ENCODE measurements around the gene GJA5.

GJA5 gene

DNA sequence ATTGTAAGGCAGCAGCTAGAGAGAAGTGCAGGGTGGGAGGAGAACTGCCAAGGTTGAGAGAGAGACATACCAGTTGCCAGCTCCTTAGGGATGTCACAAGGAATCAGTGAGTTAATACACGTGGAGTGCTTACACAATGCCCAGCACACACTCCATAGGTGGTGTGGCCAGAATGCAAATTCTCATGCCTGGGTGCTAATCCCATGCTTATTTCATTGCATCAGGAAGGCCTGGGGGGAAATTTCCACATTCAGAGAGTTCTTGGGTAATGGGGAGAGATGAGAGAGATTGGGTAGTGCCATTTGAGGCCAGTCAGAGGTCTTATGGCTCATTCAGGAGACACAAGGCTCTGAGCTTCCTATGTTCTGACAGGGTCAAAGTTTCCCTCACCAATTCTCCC lies 38.7 kb downstream of the GJA5 start:
- Histone ChIP-seq H3F3A (ENCODE audit: insufficient read depth) (no peaks in the 10 kb centered on the region), H3K27ac (ENCODE audit: low read depth, low read length) (no peak overlapping the region), H3K9me2 (replicated peaks; ENCODE audit: insufficient read depth, low read length) (no peaks in the 10 kb centered on the region), H2AFZ (ENCODE audit: low read depth, low read length, severe bottlenecking) (no peak overlapping the region), H3K4me2 (ENCODE audit: low read depth, low read length, poor library complexity, severe bottlenecking) (no peak overlapping the region), H3K9me3 (ENCODE audit: insufficient read depth, low read length) (peaks cover 17% of the 10 kb centered on the region; the same call in 1 of the 2 replicates), H4K20me1 (ENCODE audit: low read depth, low read length) (no peaks in the 10 kb centered on the region), H3K79me2 (ENCODE audit: insufficient read depth, low read length) (no peaks in the 10 kb centered on the region), H3K4me3 (ENCODE audit: insufficient read depth, low read length, poor library complexity, severe bottlenecking) (no peak overlapping the region), H3K27me3 (ENCODE audit: low read length) (no peaks in the 10 kb centered on the region), H3K9ac (ENCODE audit: low read length) (no peak overlapping the region), H3K36me3 (ENCODE audit: low read length) (no peaks in the 10 kb centered on the region)
- TF ChIP-seq, protein P1, sequence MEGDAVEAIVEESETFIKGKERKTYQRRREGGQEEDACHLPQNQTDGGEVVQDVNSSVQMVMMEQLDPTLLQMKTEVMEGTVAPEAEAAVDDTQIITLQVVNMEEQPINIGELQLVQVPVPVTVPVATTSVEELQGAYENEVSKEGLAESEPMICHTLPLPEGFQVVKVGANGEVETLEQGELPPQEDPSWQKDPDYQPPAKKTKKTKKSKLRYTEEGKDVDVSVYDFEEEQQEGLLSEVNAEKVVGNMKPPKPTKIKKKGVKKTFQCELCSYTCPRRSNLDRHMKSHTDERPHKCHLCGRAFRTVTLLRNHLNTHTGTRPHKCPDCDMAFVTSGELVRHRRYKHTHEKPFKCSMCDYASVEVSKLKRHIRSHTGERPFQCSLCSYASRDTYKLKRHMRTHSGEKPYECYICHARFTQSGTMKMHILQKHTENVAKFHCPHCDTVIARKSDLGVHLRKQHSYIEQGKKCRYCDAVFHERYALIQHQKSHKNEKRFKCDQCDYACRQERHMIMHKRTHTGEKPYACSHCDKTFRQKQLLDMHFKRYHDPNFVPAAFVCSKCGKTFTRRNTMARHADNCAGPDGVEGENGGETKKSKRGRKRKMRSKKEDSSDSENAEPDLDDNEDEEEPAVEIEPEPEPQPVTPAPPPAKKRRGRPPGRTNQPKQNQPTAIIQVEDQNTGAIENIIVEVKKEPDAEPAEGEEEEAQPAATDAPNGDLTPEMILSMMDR (IDR thresholded peaks at IDR 0.05; ENCODE audit: insufficient read depth, low read length, poor library complexity, severe bottlenecking) = no peak
- TF ChIP-seq EZH2phosphoT487 (conservative IDR thresholded peaks at IDR 0.05; ENCODE audit: low read length) = no peak

DNA sequence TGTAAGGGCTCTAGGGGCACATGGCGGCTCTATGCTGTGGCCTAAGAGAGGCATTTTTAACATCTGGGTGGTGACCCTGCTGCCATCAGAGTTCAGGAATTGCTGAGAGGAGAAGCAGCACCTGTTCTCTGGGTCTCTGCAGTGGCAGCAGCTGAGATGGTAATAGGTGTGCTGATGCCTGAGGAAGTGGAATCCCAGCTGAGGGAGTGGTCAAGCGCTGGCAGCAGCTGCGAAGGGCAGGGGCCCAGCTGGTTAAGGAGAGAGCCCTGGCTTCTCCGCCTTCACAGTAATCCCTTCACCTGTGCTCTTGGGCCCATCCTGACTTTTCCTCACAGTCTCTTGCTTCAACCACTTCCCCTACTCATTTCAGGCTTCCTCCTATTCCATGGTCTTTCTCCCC lies 39.8 kb downstream of the GJA5 start:
- H3K9ac ChIP-seq (ENCODE audit: low read length) = no peak overlapping the region
- H3K27me3 ChIP-seq (ENCODE audit: low read length) = no peaks in the 10 kb centered on the region
- no peaks in the 10 kb centered on the region for H3F3A ChIP-seq (ENCODE audit: insufficient read depth)
- H3K9me2 ChIP-seq (replicated peaks; ENCODE audit: insufficient read depth, low read length) = no peaks in the 10 kb centered on the region
- no peak overlapping the region for H3K27ac ChIP-seq (ENCODE audit: low read depth, low read length)
- peaks cover 17% of the 10 kb centered on the region; the same call in 1 of the 2 replicates for H3K9me3 ChIP-seq (ENCODE audit: insufficient read depth, low read length)
- H4K20me1 ChIP-seq (ENCODE audit: low read depth, low read length) = no peaks in the 10 kb centered on the region
- no peaks in the 10 kb centered on the region for H3K36me3 ChIP-seq (ENCODE audit: low read length)
- H3K4me3 ChIP-seq (ENCODE audit: insufficient read depth, low read length, poor library complexity, severe bottlenecking) = no peak overlapping the region
- H3K4me2 ChIP-seq (ENCODE audit: low read depth, low read length, poor library complexity, severe bottlenecking) = no peak overlapping the region
- no peak overlapping the region for H2AFZ ChIP-seq (ENCODE audit: low read depth, low read length, severe bottlenecking)
- no peaks in the 10 kb centered on the region for H3K79me2 ChIP-seq (ENCODE audit: insufficient read depth, low read length)
- TF ChIP-seq EZH2phosphoT487 (conservative IDR thresholded peaks at IDR 0.05; ENCODE audit: low read length) = no peak
- TF ChIP-seq, protein P1 (IDR thresholded peaks at IDR 0.05; ENCODE audit: insufficient read depth, low read length, poor library complexity, severe bottlenecking) = no peak

DNA sequence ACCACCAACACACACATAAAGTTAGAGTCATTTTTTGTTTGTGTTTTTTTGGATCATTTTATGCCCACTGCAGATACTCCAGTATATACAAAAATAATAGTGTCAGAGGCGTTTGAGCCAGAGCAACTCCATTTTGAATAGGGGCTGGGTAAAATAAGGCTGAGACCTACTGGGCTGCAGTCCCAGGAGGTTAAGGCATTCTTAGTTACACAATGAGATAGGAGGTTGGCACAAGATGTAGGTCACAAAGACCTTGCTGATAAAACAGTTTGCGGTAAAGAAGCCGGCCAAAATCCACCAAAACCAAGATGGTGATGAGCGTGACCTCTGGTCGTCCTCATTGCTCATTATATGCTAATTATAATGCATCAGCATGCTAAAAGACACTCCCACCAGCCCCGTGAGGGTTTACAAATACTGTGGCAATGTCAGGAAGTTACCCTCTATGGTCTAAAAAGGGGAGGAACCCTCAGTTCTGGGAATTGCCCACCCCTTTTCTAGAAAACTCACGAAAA lies 40.6 kb downstream of the GJA5 start:
- Histone ChIP-seq H4K20me1 (ENCODE audit: low read depth, low read length) (no peaks in the 10 kb centered on the region), H3K4me2 (ENCODE audit: low read depth, low read length, poor library complexity, severe bottlenecking) (no peak overlapping the region), H2AFZ (ENCODE audit: low read depth, low read length, severe bottlenecking) (no peak overlapping the region), H3K4me3 (ENCODE audit: insufficient read depth, low read length, poor library complexity, severe bottlenecking) (no peak overlapping the region), H3K9me3 (ENCODE audit: insufficient read depth, low read length) (peaks cover 17% of the 10 kb centered on the region; the same call in 1 of the 2 replicates), H3K9me2 (replicated peaks; ENCODE audit: insufficient read depth, low read length) (no peaks in the 10 kb centered on the region), H3K27ac (ENCODE audit: low read depth, low read length) (no peak overlapping the region), H3K36me3 (ENCODE audit: low read length) (no peaks in the 10 kb centered on the region), H3K79me2 (ENCODE audit: insufficient read depth, low read length) (no peaks in the 10 kb centered on the region), H3K27me3 (ENCODE audit: low read length) (no peaks in the 10 kb centered on the region), H3K9ac (ENCODE audit: low read length) (no peak overlapping the region), H3F3A (ENCODE audit: insufficient read depth) (no peaks in the 10 kb centered on the region)
- no peak for TF ChIP-seq EZH2phosphoT487 (conservative IDR thresholded peaks at IDR 0.05; ENCODE audit: low read length)
- TF ChIP-seq, protein P1 (IDR thresholded peaks at IDR 0.05; ENCODE audit: insufficient read depth, low read length, poor library complexity, severe bottlenecking) = no peak
